ENCODE results near the gene ZNRF2.

- no peak for TF ChIP-seq CTCF (IDR thresholded peaks at IDR 0.05)
- TF ChIP-seq ZFX (IDR thresholded peaks at IDR 0.05; ENCODE audit: borderline replicate concordance): no peak
Observed at GRCh38 chr7:30249316-30249715, 35.1 kb upstream of the ZNRF2 start.
